ENCODE measurements around the gene XPO1.
A peak's percentile ranks its signal among the peaks of the same experiment; 100 is the strongest.
"Not testable (repeated sequence)": the region's sequence is repeated elsewhere in the genome, so short reads cannot be mapped to it uniquely, and the experiment has no call there.

Gene XPO1

GRCh38 chr2:61454383-61454782 lies 83.8 kb downstream of the XPO1 start:
- TF ChIP-seq CTCF (IDR thresholded peaks at IDR 0.05; ENCODE audit: borderline replicate concordance, control extremely low read depth, extremely low read depth, insufficient read depth, missing control alignments) = no peak
- DNase-seq (ENCODE audit: low spot score) = no peak
- in situ Hi-C loops (cut with MboI; ENCODE audit: low sequenced_read_pairs, unreplicated experiment) = no loop called here

- TF ChIP-seq CTCF (IDR thresholded peaks at IDR 0.05; ENCODE audit: borderline replicate concordance, control extremely low read depth, extremely low read depth, insufficient read depth, missing control alignments) = no peak
- in situ Hi-C loops (cut with MboI; ENCODE audit: low sequenced_read_pairs, unreplicated experiment) = no loop called here
- no peak for DNase-seq (ENCODE audit: low spot score)
Observed at GRCh38 chr2:61452392-61452791, 85.8 kb downstream of the XPO1 start.

- no peak for TF ChIP-seq CTCF (IDR thresholded peaks at IDR 0.05; ENCODE audit: borderline replicate concordance, control extremely low read depth, extremely low read depth, insufficient read depth, missing control alignments)
- DNase-seq (ENCODE audit: low spot score) = no peak
- in situ Hi-C loops (cut with MboI; ENCODE audit: low sequenced_read_pairs, unreplicated experiment) = no loop called here
Observed at GRCh38 chr2:61451178-61451577, 87.0 kb downstream of the XPO1 start.

GRCh38 chr2:61450144-61450543 lies 88.0 kb downstream of the XPO1 start:
- no peak for DNase-seq (ENCODE audit: low spot score)
- TF ChIP-seq CTCF (IDR thresholded peaks at IDR 0.05; ENCODE audit: borderline replicate concordance, control extremely low read depth, extremely low read depth, insufficient read depth, missing control alignments) = no peak
- in situ Hi-C loops (cut with MboI; ENCODE audit: low sequenced_read_pairs, unreplicated experiment) = no loop called here

GRCh38 chr2:61448229-61448628 lies 89.9 kb downstream of the XPO1 start:
- in situ Hi-C loops (cut with MboI; ENCODE audit: low sequenced_read_pairs, unreplicated experiment) = no loop called here
- TF ChIP-seq CTCF (IDR thresholded peaks at IDR 0.05; ENCODE audit: borderline replicate concordance, control extremely low read depth, extremely low read depth, insufficient read depth, missing control alignments) = no peak
- DNase-seq (ENCODE audit: low spot score) = no peak

GRCh38 chr2:61446971-61447370 lies 91.2 kb downstream of the XPO1 start:
- in situ Hi-C loops (cut with MboI; ENCODE audit: low sequenced_read_pairs, unreplicated experiment); DNase-seq (ENCODE audit: low spot score): not testable (repeated sequence)

GRCh38 chr2:61443342-61444041 lies 94.7 kb downstream of the XPO1 start:
- in situ Hi-C loops (cut with MboI; ENCODE audit: low sequenced_read_pairs, unreplicated experiment) = no loop called here
- no peak for TF ChIP-seq CTCF (IDR thresholded peaks at IDR 0.05; ENCODE audit: borderline replicate concordance, control extremely low read depth, extremely low read depth, insufficient read depth, missing control alignments)
- peak; percentile 44 for DNase-seq (ENCODE audit: low spot score)
